Gastroesophageal sphincter (tissue), 3 donors: ENCODE measurements around the gene PHC2.

ENCODE experiments used
- CTCF ChIP-seq, 4 experiments: fragments of 200-600 bp in 2 of 4; fragments of 450-650 bp in 2 of 4; sonication (generic) in 1 of 4; IDR thresholded peaks; one replicate each; pipeline ENCODE4 v1.5.1; 2017 to 2019; ENCODE audit warnings: antibody characterized with exemption in 4 of 4, mild to moderate bottlenecking in 2 of 4, moderate library complexity in 2 of 4
- EP300 ChIP-seq: sonication (generic); formaldehyde crosslinking; IDR thresholded peaks from one replicate; pipeline ENCODE4 v1.6.1; 2017; ENCODE audit warnings: antibody characterized with exemption, mild to moderate bottlenecking
- POLR2A ChIP-seq, 2 donors: fragments of 450-650 bp; IDR thresholded peaks; one replicate each; pipeline ENCODE4 v1.6.1; 2017; ENCODE audit warnings: antibody characterized with exemption in 2 of 2, mild to moderate bottlenecking in 2 of 2, moderate library complexity in 1 of 2
- POLR2AphosphoS5 ChIP-seq: sonication (generic); formaldehyde crosslinking; IDR thresholded peaks from one replicate; pipeline ENCODE4 v1.6.1; 2017; ENCODE audit warnings: antibody characterized with exemption

DNA sequence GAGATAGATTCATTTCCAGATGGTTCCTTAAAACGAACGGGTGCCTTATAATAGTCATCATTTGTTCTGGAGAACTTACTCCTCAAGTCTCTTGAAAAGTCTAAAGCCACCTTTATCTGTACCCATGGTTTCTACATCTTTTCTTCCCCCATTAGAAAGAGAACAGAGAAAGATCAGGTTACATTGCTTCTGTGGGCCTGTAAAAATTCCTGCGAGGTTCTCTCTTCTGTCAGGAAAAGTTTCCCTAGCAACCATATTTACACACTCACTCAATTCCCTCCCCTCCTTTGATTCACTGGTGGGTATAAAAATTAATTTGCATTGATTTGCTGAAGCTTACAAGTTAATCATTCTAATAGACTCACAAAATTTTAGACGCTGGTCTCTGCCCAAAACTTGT lies 6.7 kb downstream of the PHC2 start:
- TF ChIP-seq CTCF (IDR thresholded peaks at IDR 0.05) (no peak), POLR2AphosphoS5 (no peak), POLR2A (IDR thresholded peaks at IDR 0.05) (no peak), EP300 (no peak)
